HTR-8/SVneo (cell line): Measurements from ENCODE around the gene SRGAP1.
"Not testable (repeated sequence)": the region's sequence is repeated elsewhere in the genome, so short reads cannot be mapped to it uniquely, and the experiment has no call there.

Experiments used
- DNase-seq: peaks from one replicate; pipeline ENCODE4 v3.0.0; 2011; ENCODE audit warnings: low spot score, mixed read lengths; ENCODE audit not compliant: insufficient read length
- FAIRE-seq: peaks from 2 replicates; lab custom pipeline; 2011; peaks lifted over from hg19 to GRCh38; lab: Jason Lieb, UNC

The SRGAP1 gene

GRCh38 chr12:64173456-64173855 is 329.0 kb downstream of the SRGAP1 start:
- no peak for FAIRE-seq

GRCh38 chr12:64175254-64175945 is 330.9 kb downstream of the SRGAP1 start:
- DNase-seq: no peak
- no peak for FAIRE-seq

More at GRCh38 chr12:64173456-64173855, 329.0 kb downstream of the SRGAP1 start:
- no peak for DNase-seq

- FAIRE-seq (no peak), DNase-seq (no peak)
Observed at GRCh38 chr12:64177001-64177400, 332.5 kb downstream of the SRGAP1 start.

GRCh38 chr12:64178122-64178521 is 333.6 kb downstream of the SRGAP1 start:
- no peak for DNase-seq
- FAIRE-seq: no peak

- DNase-seq (peak; percentile 23), FAIRE-seq (no peak)
Observed at GRCh38 chr12:64180951-64181350, 336.5 kb downstream of the SRGAP1 start.

GRCh38 chr12:64181430-64182291 is 337.2 kb downstream of the SRGAP1 start:
- FAIRE-seq: peak; percentile 72

GRCh38 chr12:64184216-64184615 is 339.7 kb downstream of the SRGAP1 start:
- FAIRE-seq (no peak), DNase-seq (no peak)

More at GRCh38 chr12:64181430-64182291, 337.2 kb downstream of the SRGAP1 start:
- DNase-seq: peak; percentile 72

GRCh38 chr12:64186789-64187188 is 342.3 kb downstream of the SRGAP1 start:
- FAIRE-seq (no peak), DNase-seq (no peak)

- FAIRE-seq: no peak
- DNase-seq: peak; percentile 23
Observed at GRCh38 chr12:64187370-64187769, 342.9 kb downstream of the SRGAP1 start.

- DNase-seq: no peak
Observed at GRCh38 chr12:64187794-64188193, 343.3 kb downstream of the SRGAP1 start.

GRCh38 chr12:64189530-64189929 is 345.0 kb downstream of the SRGAP1 start:
- DNase-seq (no peak), FAIRE-seq (no peak)

More at GRCh38 chr12:64187794-64188193, 343.3 kb downstream of the SRGAP1 start:
- no peak for FAIRE-seq

GRCh38 chr12:64190140-64190539 is 345.6 kb downstream of the SRGAP1 start:
- FAIRE-seq: no peak
- DNase-seq: no peak

GRCh38 chr12:64192644-64193444 is 348.3 kb downstream of the SRGAP1 start:
- FAIRE-seq (no peak), DNase-seq (no peak)

- FAIRE-seq: no peak
- DNase-seq: no peak
Observed at GRCh38 chr12:64193931-64194330, 349.4 kb downstream of the SRGAP1 start.

GRCh38 chr12:64194333-64195149 is 350.0 kb downstream of the SRGAP1 start:
- DNase-seq (no peak), FAIRE-seq (no peak)

- DNase-seq, FAIRE-seq: not testable (repeated sequence)
Observed at GRCh38 chr12:64195841-64196240, 351.3 kb downstream of the SRGAP1 start.

GRCh38 chr12:64203036-64203435 is 358.5 kb downstream of the SRGAP1 start:
- DNase-seq (no peak), FAIRE-seq (no peak)

- no peak for DNase-seq
- no peak for FAIRE-seq
Observed at GRCh38 chr12:64203775-64204174, 359.3 kb downstream of the SRGAP1 start.

- DNase-seq (no peak), FAIRE-seq (no peak)
Observed at GRCh38 chr12:64205542-64205941, 361.0 kb downstream of the SRGAP1 start.

GRCh38 chr12:64207453-64207852 is 363.0 kb downstream of the SRGAP1 start:
- FAIRE-seq: no peak
- no peak for DNase-seq
